Measurements from ENCODE around the gene CLEC16A.

DNA sequence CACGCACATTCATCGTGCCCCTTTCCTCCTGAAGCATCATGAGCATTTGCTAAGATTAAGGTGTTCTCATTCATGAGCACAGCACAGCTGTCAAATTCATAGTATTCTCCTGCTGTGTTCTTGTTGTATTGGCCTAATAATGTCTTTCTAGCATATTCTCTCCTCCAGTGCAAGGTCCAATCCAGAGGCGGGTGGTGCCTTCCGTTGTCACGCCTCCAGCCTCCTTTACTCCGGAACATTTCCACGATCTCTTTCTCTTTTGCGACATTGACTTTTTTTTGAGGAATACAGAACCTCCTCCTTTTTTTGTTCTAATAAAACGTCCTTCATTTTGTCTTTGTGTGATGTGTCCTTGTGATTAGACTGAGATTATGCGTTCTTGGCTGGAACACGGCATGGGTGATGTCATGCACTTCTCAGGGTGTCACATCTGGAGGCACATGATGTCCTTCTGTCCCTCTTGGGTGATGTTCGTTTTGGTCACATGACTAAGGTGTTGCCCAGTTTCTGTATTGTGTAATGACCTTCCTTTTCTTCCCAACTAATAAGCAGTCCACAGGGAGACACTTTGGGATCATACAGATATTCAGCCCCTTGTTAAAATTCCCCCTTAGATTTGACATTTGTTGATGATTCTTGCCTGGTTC is 66.3 kb downstream of the CLEC16A start:
- TF ChIP-seq, protein P1, sequence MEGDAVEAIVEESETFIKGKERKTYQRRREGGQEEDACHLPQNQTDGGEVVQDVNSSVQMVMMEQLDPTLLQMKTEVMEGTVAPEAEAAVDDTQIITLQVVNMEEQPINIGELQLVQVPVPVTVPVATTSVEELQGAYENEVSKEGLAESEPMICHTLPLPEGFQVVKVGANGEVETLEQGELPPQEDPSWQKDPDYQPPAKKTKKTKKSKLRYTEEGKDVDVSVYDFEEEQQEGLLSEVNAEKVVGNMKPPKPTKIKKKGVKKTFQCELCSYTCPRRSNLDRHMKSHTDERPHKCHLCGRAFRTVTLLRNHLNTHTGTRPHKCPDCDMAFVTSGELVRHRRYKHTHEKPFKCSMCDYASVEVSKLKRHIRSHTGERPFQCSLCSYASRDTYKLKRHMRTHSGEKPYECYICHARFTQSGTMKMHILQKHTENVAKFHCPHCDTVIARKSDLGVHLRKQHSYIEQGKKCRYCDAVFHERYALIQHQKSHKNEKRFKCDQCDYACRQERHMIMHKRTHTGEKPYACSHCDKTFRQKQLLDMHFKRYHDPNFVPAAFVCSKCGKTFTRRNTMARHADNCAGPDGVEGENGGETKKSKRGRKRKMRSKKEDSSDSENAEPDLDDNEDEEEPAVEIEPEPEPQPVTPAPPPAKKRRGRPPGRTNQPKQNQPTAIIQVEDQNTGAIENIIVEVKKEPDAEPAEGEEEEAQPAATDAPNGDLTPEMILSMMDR (IDR thresholded peaks at IDR 0.05; ENCODE audit: low read depth, low read length, poor library complexity, severe bottlenecking): no peak
- TF ChIP-seq EZH2phosphoT487 (IDR thresholded peaks at IDR 0.05; ENCODE audit: borderline replicate concordance, low read length): no peak
